Stomach (tissue), 4 donors: Measurements from ENCODE around the gene NDUFA8.

Experiments
- CTCF ChIP-seq, 7 experiments: fragments of 450-650 bp in 4 of 7; fragments of 200-600 bp in 3 of 7; sonication (generic) in 3 of 7; IDR thresholded peaks; one replicate each; pipeline ENCODE4 v1.5.1; 2016 to 2019; ENCODE audit warnings: antibody characterized with exemption in 7 of 7, control low read depth in 2 of 7, mild to moderate bottlenecking in 1 of 7
- POLR2AphosphoS5 ChIP-seq, 3 donors: sonication (generic); formaldehyde crosslinking; IDR thresholded peaks; one replicate each; pipeline ENCODE4 v1.6.1; 2016; ENCODE audit warnings: antibody characterized with exemption in 3 of 3

DNA sequence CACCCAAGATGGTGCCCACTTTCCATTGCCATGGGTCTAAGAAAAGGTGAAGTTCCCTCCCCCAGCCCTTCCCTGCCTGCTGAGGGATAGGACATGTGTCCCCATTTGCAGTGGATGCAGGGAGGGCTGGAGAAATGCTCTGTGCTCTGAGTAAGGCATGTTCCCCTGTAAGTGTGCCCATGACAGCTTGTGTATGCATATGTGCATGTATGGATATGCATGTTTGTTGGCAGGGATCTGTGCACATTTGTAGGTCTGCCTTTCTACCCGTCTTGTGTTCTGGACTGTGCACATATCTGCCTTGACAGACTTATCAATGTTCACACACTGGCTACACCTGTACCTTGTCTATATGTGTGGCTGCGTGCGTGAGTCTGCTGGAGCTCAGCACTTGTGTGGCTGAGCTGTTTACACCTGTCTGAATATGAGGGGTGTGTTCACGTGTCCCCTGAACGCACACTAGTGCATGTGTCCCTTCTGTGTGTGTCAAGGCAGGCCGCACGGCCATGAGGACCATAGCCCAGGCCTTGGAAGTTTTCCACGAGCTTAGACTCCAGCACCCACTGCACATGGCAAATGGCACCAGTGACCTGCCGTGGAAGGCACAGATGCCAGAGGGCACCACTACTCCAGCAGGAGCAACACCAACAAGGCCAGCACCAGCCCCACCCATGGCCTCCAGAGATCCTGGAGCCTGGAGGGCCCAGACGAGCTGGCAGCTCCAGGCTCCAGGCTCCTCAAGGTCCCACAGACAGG lies 39.1 kb downstream of the NDUFA8 start:
- no peak for TF ChIP-seq CTCF (IDR thresholded peaks at IDR 0.05)
- no peak for TF ChIP-seq POLR2AphosphoS5 (IDR thresholded peaks at IDR 0.05)
